Astrocyte of the spinal cord (primary cell): ENCODE results near the gene NPHP4.

Experiments
- DNase-seq: peaks from one replicate; pipeline ENCODE4 v3.0.0; 2011; ENCODE audit warnings: low read depth, low spot score
- H3K4me3 ChIP-seq: 2 replicates; pipeline ENCODE4 v1.5.1; 2011; ENCODE audit warnings: low read depth, mild to moderate bottlenecking, low read length, moderate library complexity
- in situ Hi-C: cut with HindIII; loops from 2 replicates; pipeline ENCODE4 v1.10.0; 2017; ENCODE audit warnings: low sequenced_read_pairs
- TF ChIP-seq, protein P1 (sequence below): IDR thresholded peaks from 2 replicates; pipeline ENCODE4 v1.5.1; 2012; ENCODE audit warnings: low read depth, mild to moderate bottlenecking, low read length, inconsistent platforms

The NPHP4 gene

DNA sequence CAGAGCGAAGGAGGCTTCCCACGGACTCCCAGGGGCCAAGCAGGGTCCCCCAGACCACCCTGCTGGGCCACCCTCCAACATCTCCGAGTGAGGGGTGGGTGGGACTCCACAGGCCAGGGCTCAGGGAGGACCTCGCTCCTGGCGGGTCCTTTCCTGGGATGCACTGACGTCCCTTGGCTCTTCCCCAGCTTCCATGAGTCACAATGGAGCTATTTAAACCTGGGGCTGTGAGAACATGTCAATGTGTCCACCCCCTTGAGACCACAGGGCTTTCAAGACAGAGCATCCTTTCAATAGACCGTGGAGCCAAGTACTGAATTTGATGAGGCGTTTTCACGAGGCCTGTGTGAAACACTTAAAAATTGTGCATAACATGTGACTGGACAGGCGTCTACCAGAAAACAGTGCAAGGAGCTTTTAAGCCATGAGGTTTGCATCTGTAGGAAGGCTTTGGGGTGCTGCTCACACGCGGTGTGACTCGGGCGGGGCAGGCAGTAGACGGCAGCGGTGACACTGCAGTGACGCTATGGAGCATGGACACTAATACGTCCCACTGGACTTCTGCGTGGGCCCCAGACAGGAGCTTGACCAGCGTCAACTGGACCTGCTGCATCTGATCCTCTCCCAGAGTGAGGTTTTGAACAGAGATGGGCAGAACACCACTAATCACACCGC, 24.1 kb upstream of the NPHP4 start:
- TF ChIP-seq, protein P1, sequence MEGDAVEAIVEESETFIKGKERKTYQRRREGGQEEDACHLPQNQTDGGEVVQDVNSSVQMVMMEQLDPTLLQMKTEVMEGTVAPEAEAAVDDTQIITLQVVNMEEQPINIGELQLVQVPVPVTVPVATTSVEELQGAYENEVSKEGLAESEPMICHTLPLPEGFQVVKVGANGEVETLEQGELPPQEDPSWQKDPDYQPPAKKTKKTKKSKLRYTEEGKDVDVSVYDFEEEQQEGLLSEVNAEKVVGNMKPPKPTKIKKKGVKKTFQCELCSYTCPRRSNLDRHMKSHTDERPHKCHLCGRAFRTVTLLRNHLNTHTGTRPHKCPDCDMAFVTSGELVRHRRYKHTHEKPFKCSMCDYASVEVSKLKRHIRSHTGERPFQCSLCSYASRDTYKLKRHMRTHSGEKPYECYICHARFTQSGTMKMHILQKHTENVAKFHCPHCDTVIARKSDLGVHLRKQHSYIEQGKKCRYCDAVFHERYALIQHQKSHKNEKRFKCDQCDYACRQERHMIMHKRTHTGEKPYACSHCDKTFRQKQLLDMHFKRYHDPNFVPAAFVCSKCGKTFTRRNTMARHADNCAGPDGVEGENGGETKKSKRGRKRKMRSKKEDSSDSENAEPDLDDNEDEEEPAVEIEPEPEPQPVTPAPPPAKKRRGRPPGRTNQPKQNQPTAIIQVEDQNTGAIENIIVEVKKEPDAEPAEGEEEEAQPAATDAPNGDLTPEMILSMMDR = no peak
- no peak overlapping the region for H3K4me3 ChIP-seq
- peak; percentile 43 for DNase-seq
- in situ Hi-C loops = no loop called here

DNA sequence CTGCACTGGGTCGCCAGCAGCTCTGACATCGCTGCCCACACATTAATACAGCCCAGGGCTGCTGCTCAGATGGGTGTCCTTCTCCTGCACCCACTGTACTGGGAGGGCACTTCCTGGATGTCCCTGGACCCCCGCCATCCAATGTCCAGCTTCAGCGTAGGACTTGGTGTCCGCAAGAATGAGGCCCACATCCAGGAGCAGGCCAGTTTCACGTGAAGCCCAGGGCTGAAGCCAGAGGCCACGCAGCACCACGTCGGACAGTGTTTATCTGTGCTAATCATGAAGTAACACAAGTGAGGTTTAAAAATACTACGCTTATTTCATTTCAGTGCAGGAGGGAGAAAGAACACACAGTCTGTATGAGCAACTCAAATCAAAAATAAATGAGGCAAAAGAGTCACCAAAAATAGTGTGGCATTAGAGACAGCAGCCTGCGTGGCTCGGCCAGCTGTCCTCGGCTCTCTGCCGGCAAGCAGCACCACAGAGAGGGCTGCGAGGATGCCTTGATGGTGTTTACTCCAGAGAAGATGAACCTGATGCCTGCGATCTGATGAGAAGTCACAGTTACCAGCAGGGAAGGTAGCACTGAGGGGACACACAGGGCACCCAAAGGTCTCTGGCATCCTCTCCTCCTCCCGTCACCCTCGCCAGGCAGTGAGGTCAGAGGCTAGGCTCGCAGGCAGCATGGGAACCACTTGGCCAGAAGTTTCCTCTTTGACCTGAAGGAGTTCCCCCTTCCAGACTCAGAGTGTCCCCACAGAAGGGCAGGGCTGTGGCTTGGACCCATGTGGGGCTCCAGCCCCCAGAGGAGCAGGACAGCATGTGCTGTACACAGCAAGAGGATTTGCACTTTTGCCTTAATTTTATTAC, 22.1 kb upstream of the NPHP4 start:
- TF ChIP-seq, protein P1 = no peak
- in situ Hi-C loops = no loop called here
- H3K4me3 ChIP-seq = no peak overlapping the region
- no peak for DNase-seq

DNA sequence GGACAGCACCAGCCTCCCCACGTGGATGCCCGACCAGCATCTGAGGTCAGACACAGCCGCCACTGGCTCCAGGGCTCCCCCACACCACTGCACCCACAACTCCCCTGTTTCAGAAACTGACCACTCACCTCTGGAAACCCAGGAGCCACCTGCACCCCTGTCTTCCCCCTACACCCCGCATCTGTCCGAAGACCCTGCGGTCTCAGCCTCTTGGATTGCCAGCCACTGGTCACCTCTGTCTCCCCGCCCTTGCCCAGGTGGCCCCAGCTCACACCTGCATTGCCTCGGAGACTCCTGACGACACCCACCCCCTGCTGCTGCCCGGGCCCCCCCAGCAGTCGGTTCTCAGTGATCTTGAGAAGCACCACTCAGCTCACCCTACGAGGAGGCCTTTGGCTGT, 21.3 kb upstream of the NPHP4 start:
- no peak for DNase-seq
- TF ChIP-seq, protein P1 = no peak
- in situ Hi-C loops = no loop called here
- H3K4me3 ChIP-seq = no peak overlapping the region

DNA sequence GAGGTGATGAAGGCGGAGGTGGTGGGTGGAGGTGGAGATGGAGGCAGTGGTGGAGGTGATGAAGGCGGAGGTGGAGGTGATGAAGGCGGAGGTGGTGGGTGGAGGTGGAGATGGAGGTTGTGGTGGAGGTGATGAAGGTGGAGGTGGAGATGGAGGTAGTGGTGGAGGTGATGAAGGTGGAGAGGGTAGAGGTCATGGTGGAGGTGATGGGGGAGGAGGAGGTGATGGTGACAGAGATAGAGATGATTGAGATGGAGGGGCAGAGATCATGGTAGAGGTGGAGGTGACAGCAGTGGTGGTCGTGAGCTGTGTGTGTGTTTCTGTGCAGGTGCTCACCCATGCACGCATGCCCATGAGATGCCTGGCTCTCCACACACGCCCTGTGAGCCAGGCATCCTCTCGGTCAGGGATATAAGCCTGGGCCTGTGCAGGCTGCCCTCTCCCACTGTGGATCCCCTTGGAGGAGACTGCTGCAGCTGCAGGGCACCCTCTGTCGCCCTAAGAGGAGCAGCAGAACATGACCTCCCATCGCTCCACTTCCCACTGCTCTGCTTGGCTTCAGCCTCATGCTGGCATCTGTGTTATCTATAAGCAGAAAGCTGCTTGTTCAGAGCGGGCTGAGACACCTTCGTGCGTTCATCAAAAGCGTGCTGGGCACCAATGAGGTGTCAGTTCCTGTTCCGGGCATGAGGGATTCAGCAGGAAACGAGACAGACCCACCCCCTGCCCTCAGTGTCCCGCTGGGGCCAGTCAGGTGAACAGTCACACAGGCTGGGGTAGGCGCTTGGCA, 20.5 kb upstream of the NPHP4 start:
- DNase-seq = no peak
- no peak overlapping the region for H3K4me3 ChIP-seq
- TF ChIP-seq, protein P1 = no peak
- in situ Hi-C loops = no loop called here

DNA sequence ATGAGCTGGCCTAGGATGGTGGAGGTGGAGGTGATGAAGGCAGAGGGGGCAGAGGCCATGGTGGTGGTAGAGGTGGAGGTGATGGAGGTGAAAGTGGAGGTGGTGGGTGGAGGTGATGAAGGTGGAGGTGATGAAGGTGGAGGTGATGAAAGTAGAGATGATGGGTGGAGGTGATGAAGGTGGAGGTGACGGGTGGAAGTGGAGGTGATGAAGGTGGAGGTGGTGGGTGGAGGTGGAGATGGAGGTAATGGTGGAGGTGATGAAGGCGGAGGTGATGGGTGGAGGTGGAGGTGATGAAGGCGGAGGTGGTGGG, 19.7 kb upstream of the NPHP4 start:
- DNase-seq = no peak
- no peak overlapping the region for H3K4me3 ChIP-seq
- TF ChIP-seq, protein P1 = no peak
- in situ Hi-C loops = no loop called here

DNA sequence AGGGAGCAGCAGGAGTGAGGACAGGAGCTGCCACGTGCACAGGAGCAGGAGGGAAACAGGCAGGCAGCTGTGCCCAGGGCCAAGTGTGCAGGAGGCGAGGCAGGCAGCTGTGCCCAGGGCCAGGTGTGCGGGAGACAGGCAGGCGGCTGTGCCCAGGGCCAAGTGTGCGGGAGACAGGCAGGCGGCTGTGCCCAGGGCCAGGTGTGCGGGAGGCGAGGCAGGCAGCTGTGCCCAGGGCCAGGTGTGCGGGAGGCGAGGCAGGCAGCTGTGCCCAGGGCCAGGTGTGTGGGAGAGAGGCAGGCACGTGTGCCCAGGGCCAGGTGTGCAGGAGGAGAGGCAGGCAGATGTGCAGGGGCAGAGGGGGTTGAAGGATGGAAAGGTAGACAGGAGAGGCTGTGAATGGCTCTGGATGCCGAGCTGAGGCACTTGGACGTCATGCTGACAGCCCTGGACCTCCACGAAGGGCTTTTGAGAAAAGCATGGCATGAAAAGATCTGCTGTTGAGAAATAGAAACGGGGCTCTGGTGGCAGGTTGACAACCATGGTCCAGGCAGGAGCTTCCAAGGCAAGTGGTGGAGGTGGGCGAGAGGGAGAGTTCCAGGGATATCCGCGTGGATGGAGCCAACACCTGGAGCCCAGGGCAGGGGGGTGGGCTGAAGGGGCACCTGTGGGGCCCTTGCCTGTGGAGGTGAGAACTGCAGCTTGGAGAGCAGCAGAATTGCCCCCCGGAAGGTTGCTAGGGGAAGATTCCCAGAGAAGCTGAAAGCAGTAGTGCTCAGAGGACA, 19.1 kb upstream of the NPHP4 start:
- H3K4me3 ChIP-seq = no peak overlapping the region
- TF ChIP-seq, protein P1 = no peak
- in situ Hi-C loops = no loop called here
- DNase-seq = no peak
